Measurements from ENCODE around the gene PTGS1.
"Not testable (repeated sequence)": the region's sequence is repeated elsewhere in the genome, so short reads cannot be mapped to it uniquely, and the experiment has no call there.

PTGS1 gene

GRCh38 chr9:122350577-122351355 lies 20.1 kb upstream of the PTGS1 start:
- no peak overlapping the region for H3K4me3 ChIP-seq
- TF ChIP-seq Cebpa-rat (IDR thresholded peaks at IDR 0.05), result no peak
- H3K9me3 ChIP-seq (replicated peaks in 1 of 11), result peaks cover 7 to 16% (median 14%) of the 10 kb centered on the region in 11 experiments; a peak in 19 of 22 replicates
- H4K20me1 ChIP-seq, result no peaks in the 10 kb centered on the region
- H3K4me2 ChIP-seq, result no peak overlapping the region
- peaks cover 25 to 44% (median 36%) of the 10 kb centered on the region in 10 experiments for H3K4me1 ChIP-seq
- H3K36me3 ChIP-seq, result no peaks in the 10 kb centered on the region
- H3K27me3 ChIP-seq, result peaks cover 25 to 43% (median 30%) of the 10 kb centered on the region in 11 experiments
- H3K9ac ChIP-seq, result no peak overlapping the region
- no peak overlapping the region for H3K27ac ChIP-seq

GRCh38 chr9:122354536-122355199 lies 16.2 kb upstream of the PTGS1 start:
- H3K9me3 ChIP-seq (replicated peaks in 1 of 11), result peaks cover 13 to 29% (median 23%) of the 10 kb centered on the region in 11 experiments; a peak in 21 of 22 replicates
- H3K36me3 ChIP-seq, result no peaks in the 10 kb centered on the region
- no peak overlapping the region for H3K4me3 ChIP-seq
- no peak overlapping the region for H3K9ac ChIP-seq
- H3K27ac ChIP-seq, result peak overlapping the region in 8 of 11 experiments; percentile 3 to 60 (median 36); a peak in 11 of 22 replicates
- H3K27me3 ChIP-seq, result peaks cover 0 to 6% (median 0%) of the 10 kb centered on the region in 11 experiments; a peak in 4 of 22 replicates
- H3K4me1 ChIP-seq, result peaks cover 0 to 31% (median 14%) of the 10 kb centered on the region in 10 experiments; a peak in 14 of 20 replicates
- H4K20me1 ChIP-seq, result no peaks in the 10 kb centered on the region
- peak overlapping the region in 8 of 11 experiments; percentile 15 to 73 (median 68); a peak in 15 of 22 replicates for H3K4me2 ChIP-seq
- TF ChIP-seq Cebpa-rat (IDR thresholded peaks at IDR 0.05), result no peak

- TF ChIP-seq Cebpa-rat (IDR thresholded peaks at IDR 0.05), result no peak
- no peak overlapping the region for H3K4me3 ChIP-seq
- H3K27me3 ChIP-seq, result no peaks in the 10 kb centered on the region
- no peaks in the 10 kb centered on the region for H4K20me1 ChIP-seq
- H3K4me2 ChIP-seq, result peak overlapping the region in 8 of 11 experiments; percentile 15 to 73 (median 68); a peak in 14 of 22 replicates
- no peak overlapping the region for H3K9ac ChIP-seq
- H3K36me3 ChIP-seq, result no peaks in the 10 kb centered on the region
- H3K27ac ChIP-seq, result peak overlapping the region in 7 of 11 experiments; percentile 3 to 60 (median 44); a peak in 7 of 22 replicates
- H3K9me3 ChIP-seq (replicated peaks in 1 of 11), result peaks cover 13 to 29% (median 23%) of the 10 kb centered on the region in 11 experiments; a peak in 21 of 22 replicates
- H3K4me1 ChIP-seq, result peaks cover 0 to 32% (median 14%) of the 10 kb centered on the region in 10 experiments; a peak in 14 of 20 replicates
Observed at GRCh38 chr9:122355336-122355875, 15.4 kb upstream of the PTGS1 start.

- no peaks in the 10 kb centered on the region for H3K27me3 ChIP-seq
- H3K9ac ChIP-seq, result no peak overlapping the region
- H3K4me2 ChIP-seq, result peak overlapping the region in 2 of 11 experiments; percentile 68 to 72; a peak in 4 of 22 replicates
- no peak for TF ChIP-seq Cebpa-rat (IDR thresholded peaks at IDR 0.05)
- H3K4me1 ChIP-seq, result peaks cover 0 to 42% (median 21%) of the 10 kb centered on the region in 10 experiments; a peak in 14 of 20 replicates
- H3K9me3 ChIP-seq (replicated peaks in 1 of 11), result peaks cover 13 to 29% (median 23%) of the 10 kb centered on the region in 11 experiments; a peak in 21 of 22 replicates
- H4K20me1 ChIP-seq, result no peaks in the 10 kb centered on the region
- H3K4me3 ChIP-seq, result no peak overlapping the region
- H3K27ac ChIP-seq, result no peak overlapping the region
- H3K36me3 ChIP-seq, result no peaks in the 10 kb centered on the region
Observed at GRCh38 chr9:122356627-122357026, 14.2 kb upstream of the PTGS1 start.

DNA sequence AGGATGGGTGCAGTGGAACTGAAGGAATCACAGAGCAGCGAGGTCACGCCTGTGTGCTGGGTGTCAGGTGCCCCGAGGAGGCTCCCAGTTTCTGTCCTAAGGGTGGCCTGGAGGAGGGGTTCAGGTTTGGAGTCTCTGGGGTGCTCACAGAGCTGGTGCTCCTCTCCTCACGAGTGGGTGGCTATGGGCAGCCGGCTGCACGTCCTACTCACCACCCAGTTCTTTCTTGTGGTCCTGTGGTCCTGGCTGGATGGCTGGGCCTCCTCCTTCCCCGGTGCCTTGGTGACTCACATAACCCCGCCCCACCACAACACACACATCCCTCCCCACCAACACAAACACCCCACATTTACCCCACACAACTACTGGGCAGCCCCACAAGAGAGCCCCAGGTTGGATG lies 9.9 kb upstream of the PTGS1 start:
- peak overlapping the region in 6 of 11 experiments; percentile 8 to 52 (median 44); a peak in 8 of 22 replicates for H3K4me2 ChIP-seq
- H3K4me3 ChIP-seq, result no peak overlapping the region
- TF ChIP-seq Cebpa-rat (IDR thresholded peaks at IDR 0.05), result no peak
- no peaks in the 10 kb centered on the region for H4K20me1 ChIP-seq
- H3K27me3 ChIP-seq, result no peaks in the 10 kb centered on the region
- H3K9ac ChIP-seq, result no peak overlapping the region
- peaks cover under 1 to 21% (median 12%) of the 10 kb centered on the region in 10 experiments; a peak in 18 of 20 replicates for H3K4me1 ChIP-seq
- no peaks in the 10 kb centered on the region for H3K36me3 ChIP-seq
- H3K9me3 ChIP-seq (replicated peaks in 1 of 11), result peaks cover 0 to 13% (median 9%) of the 10 kb centered on the region in 11 experiments; a peak in 13 of 22 replicates
- no peak overlapping the region for H3K27ac ChIP-seq

GRCh38 chr9:122363131-122363530 lies 7.7 kb upstream of the PTGS1 start:
- H4K20me1 ChIP-seq; H3K36me3 ChIP-seq; H3K27ac ChIP-seq; H3K9me3 ChIP-seq (replicated peaks in 1 of 11); H3K4me2 ChIP-seq; H3K9ac ChIP-seq; H3K4me3 ChIP-seq; H3K27me3 ChIP-seq: not testable (repeated sequence)
- H3K4me1 ChIP-seq, result peaks cover 10 to 33% (median 23%) of the 10 kb centered on the region in 10 experiments; a peak in 19 of 20 replicates

DNA sequence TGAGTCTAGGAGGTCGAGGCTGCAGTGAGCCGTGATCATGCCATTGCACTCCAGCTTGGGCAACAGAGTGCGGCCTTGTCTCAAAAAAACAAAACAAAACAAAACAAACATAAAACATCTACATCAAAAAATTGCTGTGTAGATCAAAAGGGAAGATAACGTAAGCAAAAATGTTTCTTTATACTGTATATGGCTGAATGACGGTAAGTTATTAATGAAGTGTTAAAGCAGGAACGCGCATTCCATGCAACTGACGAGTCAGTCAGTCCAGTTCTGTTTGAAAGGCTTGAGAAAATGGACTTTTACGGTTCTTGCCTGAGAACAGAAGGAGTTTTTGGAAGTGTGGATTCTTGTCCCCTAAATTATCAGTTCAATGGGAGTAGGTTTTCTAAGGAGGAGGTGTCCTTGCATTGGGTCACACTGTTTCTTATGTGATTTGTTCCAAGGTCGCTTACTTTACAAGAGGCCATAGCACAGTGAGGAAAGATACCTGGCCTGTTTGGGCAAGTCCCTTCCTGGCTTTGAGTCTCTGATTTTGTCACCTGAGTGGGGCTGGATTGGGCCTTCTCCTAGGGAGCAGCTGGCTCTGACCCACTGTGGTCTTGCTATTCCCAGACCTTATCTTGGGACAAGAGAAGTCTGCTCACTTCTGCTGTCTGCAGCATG lies 6.6 kb upstream of the PTGS1 start:
- no peak overlapping the region for H3K4me2 ChIP-seq
- no peak overlapping the region for H3K4me3 ChIP-seq
- peaks cover 0 to 5% (median 0%) of the 10 kb centered on the region in 11 experiments; a peak in 1 of 22 replicates for H3K9me3 ChIP-seq (replicated peaks in 1 of 11)
- H3K9ac ChIP-seq, result no peak overlapping the region
- no peaks in the 10 kb centered on the region for H3K27me3 ChIP-seq
- no peaks in the 10 kb centered on the region for H3K36me3 ChIP-seq
- TF ChIP-seq Cebpa-rat (IDR thresholded peaks at IDR 0.05), result no peak
- H4K20me1 ChIP-seq, result no peaks in the 10 kb centered on the region
- peaks cover 10 to 33% (median 23%) of the 10 kb centered on the region in 10 experiments; a peak in 19 of 20 replicates for H3K4me1 ChIP-seq
- H3K27ac ChIP-seq, result no peak overlapping the region

DNA sequence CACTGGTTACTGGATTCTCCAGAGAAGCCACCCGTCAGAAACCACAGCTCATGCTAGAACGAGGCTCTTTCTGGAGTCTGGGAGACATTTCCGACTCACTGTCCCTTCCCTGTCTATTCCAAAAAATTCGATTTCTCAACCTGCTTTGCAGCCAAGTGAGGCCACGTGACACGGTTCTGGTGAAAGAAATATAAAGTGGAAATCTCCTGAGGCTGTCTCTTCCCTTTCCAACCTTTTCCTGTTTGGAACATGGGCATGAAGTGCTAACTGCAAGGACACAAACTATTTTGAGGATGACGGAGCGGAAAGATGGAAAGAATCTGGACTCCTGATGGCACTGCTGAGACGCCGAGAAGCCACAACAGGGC lies 6.1 kb upstream of the PTGS1 start:
- no peak for TF ChIP-seq Cebpa-rat (IDR thresholded peaks at IDR 0.05)
- Histone ChIP-seq H3K9ac (no peak overlapping the region), H3K36me3 (no peaks in the 10 kb centered on the region), H3K9me3 (replicated peaks in 1 of 11) (peaks cover 0 to 5% (median 0%) of the 10 kb centered on the region in 11 experiments; a peak in 1 of 22 replicates), H3K4me3 (no peak overlapping the region), H3K27me3 (no peaks in the 10 kb centered on the region), H3K4me2 (no peak overlapping the region), H3K27ac (no peak overlapping the region), H3K4me1 (peaks cover 13 to 37% (median 25%) of the 10 kb centered on the region in 10 experiments), H4K20me1 (no peaks in the 10 kb centered on the region)

Measured in BLaER1 treated with 17β-estradiol and CSF1 and Interleukin-3, amounts not matched to agents 10 nM and 100 nM (cell line).